ENCODE results near the gene DIAPH1. TPM values are rescaled to one million over a fixed set of nuclear protein-coding genes. Genes with fewer than 3 reads are reported as not detected.

The DIAPH1 gene
- total RNA-seq, 1 donor from 2014 or later: 149 TPM

GRCh38 chr5:141507387-141508091 lies 111.3 kb downstream of the DIAPH1 start:
- H3K4me1 Mint-ChIP-seq (ENCODE audit: unreplicated experiment): peaks cover 33% of the 10 kb centered on the region
- no peak for TF ChIP-seq CTCF (IDR thresholded peaks at IDR 0.05; ENCODE audit: unreplicated experiment)
- H3K36me3 Mint-ChIP-seq (ENCODE audit: low read depth, unreplicated experiment): peaks cover 51% of the 10 kb centered on the region
- H3K27ac Mint-ChIP-seq (ENCODE audit: unreplicated experiment): peak overlapping the region; percentile 89
- H3K27me3 Mint-ChIP-seq (ENCODE audit: unreplicated experiment): peaks cover 18% of the 10 kb centered on the region
- peak overlapping the region; percentile 47 for H3K4me3 Mint-ChIP-seq (ENCODE audit: unreplicated experiment)
- H3K9me3 Mint-ChIP-seq (ENCODE audit: unreplicated experiment): no peaks in the 10 kb centered on the region
- DNase-seq (ENCODE audit: low spot score): no peak

- H3K27ac Mint-ChIP-seq (ENCODE audit: unreplicated experiment): no peak overlapping the region
- no peak for DNase-seq (ENCODE audit: low spot score)
- no peak overlapping the region for H3K4me3 Mint-ChIP-seq (ENCODE audit: unreplicated experiment)
- no peaks in the 10 kb centered on the region for H3K9me3 Mint-ChIP-seq (ENCODE audit: unreplicated experiment)
- H3K27me3 Mint-ChIP-seq (ENCODE audit: unreplicated experiment): peaks cover 16% of the 10 kb centered on the region
- TF ChIP-seq CTCF (IDR thresholded peaks at IDR 0.05; ENCODE audit: unreplicated experiment): no peak
- peaks cover 27% of the 10 kb centered on the region for H3K4me1 Mint-ChIP-seq (ENCODE audit: unreplicated experiment)
- H3K36me3 Mint-ChIP-seq (ENCODE audit: low read depth, unreplicated experiment): peaks cover 47% of the 10 kb centered on the region
Measured at GRCh38 chr5:141506381-141507155, 112.2 kb downstream of the DIAPH1 start.

- peaks cover 15% of the 10 kb centered on the region for H3K4me1 Mint-ChIP-seq (ENCODE audit: unreplicated experiment)
- no peak for TF ChIP-seq CTCF (IDR thresholded peaks at IDR 0.05; ENCODE audit: unreplicated experiment)
- H3K9me3 Mint-ChIP-seq (ENCODE audit: unreplicated experiment): no peaks in the 10 kb centered on the region
- no peak for DNase-seq (ENCODE audit: low spot score)
- H3K27ac Mint-ChIP-seq (ENCODE audit: unreplicated experiment): no peak overlapping the region
- no peak overlapping the region for H3K4me3 Mint-ChIP-seq (ENCODE audit: unreplicated experiment)
- H3K36me3 Mint-ChIP-seq (ENCODE audit: low read depth, unreplicated experiment): peaks cover 36% of the 10 kb centered on the region
- peaks cover 8% of the 10 kb centered on the region for H3K27me3 Mint-ChIP-seq (ENCODE audit: unreplicated experiment)
Measured at GRCh38 chr5:141504216-141504615, 114.6 kb downstream of the DIAPH1 start.

- Mint-ChIP-seq H3K4me1 (ENCODE audit: unreplicated experiment) (peaks cover 13% of the 10 kb centered on the region), H3K27ac (ENCODE audit: unreplicated experiment) (no peak overlapping the region), H3K27me3 (ENCODE audit: unreplicated experiment) (peaks cover 11% of the 10 kb centered on the region), H3K9me3 (ENCODE audit: unreplicated experiment) (no peaks in the 10 kb centered on the region), H3K36me3 (ENCODE audit: low read depth, unreplicated experiment) (peaks cover 36% of the 10 kb centered on the region), H3K4me3 (ENCODE audit: unreplicated experiment) (no peak overlapping the region)
- DNase-seq (ENCODE audit: low spot score): no peak
- TF ChIP-seq CTCF (IDR thresholded peaks at IDR 0.05; ENCODE audit: unreplicated experiment): no peak
Measured at GRCh38 chr5:141503681-141504080, 115.1 kb downstream of the DIAPH1 start.

GRCh38 chr5:141501761-141502160 lies 117.0 kb downstream of the DIAPH1 start:
- DNase-seq (ENCODE audit: low spot score): no peak
- Mint-ChIP-seq H3K9me3 (ENCODE audit: unreplicated experiment) (no peaks in the 10 kb centered on the region), H3K27ac (ENCODE audit: unreplicated experiment) (no peak overlapping the region), H3K36me3 (ENCODE audit: low read depth, unreplicated experiment) (peaks cover 36% of the 10 kb centered on the region), H3K4me3 (ENCODE audit: unreplicated experiment) (no peak overlapping the region), H3K27me3 (ENCODE audit: unreplicated experiment) (peaks cover 7% of the 10 kb centered on the region), H3K4me1 (ENCODE audit: unreplicated experiment) (peaks cover 8% of the 10 kb centered on the region)
- TF ChIP-seq CTCF (IDR thresholded peaks at IDR 0.05; ENCODE audit: unreplicated experiment): no peak
